Prostate gland (tissue), 2 donors: ENCODE results near the gene CTR9. TPM values are rescaled to one million over a fixed set of nuclear protein-coding genes. Genes with fewer than 3 reads are reported as not detected.

Experiments
- DNase-seq: peaks from one replicate; pipeline ENCODE4 v3.0.0-alpha.2; 2019; ENCODE audit warnings: low spot score
- H3K27ac ChIP-seq, 2 donors: fragments of 200-600 bp; sonication (generic); 2 replicates each; pipeline ENCODE4 v1.5.1; 2017 to 2019
- H3K27me3 ChIP-seq: fragments of 200-600 bp; sonication (generic); replicated peaks from 2 replicates; pipeline ENCODE4 v1.5.1; 2019; ENCODE audit not compliant: insufficient read depth
- H3K36me3 ChIP-seq, 2 donors: fragments of 200-600 bp; sonication (generic); 1 replicate in 1 of 2; 2 replicates in 1 of 2; pipeline versions ENCODE4 v1.5.1 to v1.8.1; 2017 to 2019
- H3K4me1 ChIP-seq: fragments of 200-600 bp; sonication (generic); replicated peaks from 2 replicates; pipeline ENCODE4 v1.5.1; 2019
- H3K4me3 ChIP-seq, 2 donors: fragments of 200-600 bp; sonication (generic); 2 replicates each; pipeline ENCODE4 v1.5.1; 2017 to 2019
- H3K9me3 ChIP-seq: fragments of 200-600 bp; sonication (generic); 2 replicates; pipeline ENCODE4 v1.5.1; 2017
- CTCF ChIP-seq, 4 experiments: fragments of 200-600 bp in 2 of 4; fragments of 450-650 bp in 2 of 4; sonication (generic) in 2 of 4; IDR thresholded peaks; 1 replicate in 3 of 4; 2 replicates in 1 of 4; pipeline ENCODE4 v1.5.1; 2016 to 2019; ENCODE audit warnings: antibody characterized with exemption in 4 of 4, mild to moderate bottlenecking in 2 of 4, moderate library complexity in 2 of 4
- POLR2A ChIP-seq: fragments of 450-650 bp; IDR thresholded peaks from one replicate; pipeline ENCODE4 v1.6.1; 2016; ENCODE audit warnings: antibody characterized with exemption, mild to moderate bottlenecking
- POLR2AphosphoS5 ChIP-seq: sonication (generic); formaldehyde crosslinking; IDR thresholded peaks from one replicate; pipeline ENCODE4 v1.6.1; 2017; ENCODE audit warnings: antibody characterized with exemption
- WGBS: methylation state at CpG from one replicate; pipeline ENCODE4 v1.1.5; 2018; 5-methylcytosine and 5-hydroxymethylcytosine counted together
- intact Hi-C: fragments of 100-400 bp; cut with DNase I; formaldehyde crosslinking; loops from one replicate; pipeline ENCODE4 v1.14.2; 2022
- total RNA-seq, 2 donors: library from RNA; depleted of rRNA; stranded (reverse); fragments of >200 nt; gene quantifications; one replicate each; pipeline ENCODE4 v1.1.0, GENCODE V29; 2016

CTR9 gene
- total RNA-seq, 2 donors from 2014 or later = 23.6 to 28.3 TPM

GRCh38 chr11:10715571-10715970 lies 35.5 kb upstream of the CTR9 start:
- Histone ChIP-seq H3K4me3 (no peak overlapping the region), H3K4me1 (no peaks in the 10 kb centered on the region), H3K27me3 (no peaks in the 10 kb centered on the region), H3K36me3 (no peaks in the 10 kb centered on the region), H3K27ac (no peak overlapping the region), H3K9me3 (no peaks in the 10 kb centered on the region)
- no peak for TF ChIP-seq POLR2AphosphoS5
- no peak for TF ChIP-seq POLR2A
- no peak for TF ChIP-seq CTCF (IDR thresholded peaks at IDR 0.05)
- intact Hi-C loops = no loop called here
- no peak for DNase-seq
- 63% methylated on average over 4 of the region's 4 CpGs for WGBS

- no peak overlapping the region for H3K27ac ChIP-seq
- H3K4me3 ChIP-seq = no peak overlapping the region
- no peaks in the 10 kb centered on the region for H3K36me3 ChIP-seq
- H3K27me3 ChIP-seq = no peaks in the 10 kb centered on the region
- WGBS = 52% methylated on average over 3 of the region's 3 CpGs
- intact Hi-C loops = no loop called here
- no peaks in the 10 kb centered on the region for H3K9me3 ChIP-seq
- H3K4me1 ChIP-seq = no peaks in the 10 kb centered on the region
- TF ChIP-seq POLR2AphosphoS5 (no peak), CTCF (IDR thresholded peaks at IDR 0.05) (no peak)
- DNase-seq = no peak
Observed at GRCh38 chr11:10716122-10716521, 34.9 kb upstream of the CTR9 start.

GRCh38 chr11:10716543-10717259 lies 34.3 kb upstream of the CTR9 start:
- H3K9me3 ChIP-seq = no peaks in the 10 kb centered on the region
- DNase-seq = no peak
- intact Hi-C loops = no loop called here
- H3K4me3 ChIP-seq = no peak overlapping the region
- no peak overlapping the region for H3K27ac ChIP-seq
- TF ChIP-seq POLR2AphosphoS5 (no peak), POLR2A (no peak), CTCF (IDR thresholded peaks at IDR 0.05) (no peak)
- 87% methylated on average over 9 of the region's 9 CpGs for WGBS
- no peaks in the 10 kb centered on the region for H3K36me3 ChIP-seq
- no peaks in the 10 kb centered on the region for H3K4me1 ChIP-seq
- H3K27me3 ChIP-seq = no peaks in the 10 kb centered on the region

- 91% methylated on average over 2 of the region's 2 CpGs for WGBS
- no peaks in the 10 kb centered on the region for H3K4me1 ChIP-seq
- H3K27ac ChIP-seq = no peak overlapping the region
- intact Hi-C loops = no loop called here
- no peaks in the 10 kb centered on the region for H3K9me3 ChIP-seq
- H3K27me3 ChIP-seq = no peaks in the 10 kb centered on the region
- no peak for DNase-seq
- H3K4me3 ChIP-seq = no peak overlapping the region
- TF ChIP-seq CTCF (IDR thresholded peaks at IDR 0.05) (no peak), POLR2AphosphoS5 (no peak), POLR2A (no peak)
- H3K36me3 ChIP-seq = no peaks in the 10 kb centered on the region
Observed at GRCh38 chr11:10719616-10720015, 31.4 kb upstream of the CTR9 start.

GRCh38 chr11:10720881-10721376 lies 30.1 kb upstream of the CTR9 start:
- H3K27ac ChIP-seq = no peak overlapping the region
- intact Hi-C loops = no loop called here
- H3K4me1 ChIP-seq = no peaks in the 10 kb centered on the region
- no peak overlapping the region for H3K4me3 ChIP-seq
- DNase-seq = no peak
- no peaks in the 10 kb centered on the region for H3K27me3 ChIP-seq
- 90% methylated on average over 2 of the region's 2 CpGs for WGBS
- TF ChIP-seq POLR2A = no peak
- TF ChIP-seq POLR2AphosphoS5 = no peak
- TF ChIP-seq CTCF (IDR thresholded peaks at IDR 0.05) = no peak
- H3K9me3 ChIP-seq = no peaks in the 10 kb centered on the region
- H3K36me3 ChIP-seq = no peaks in the 10 kb centered on the region
